GM21529 (cell line): ENCODE data around the gene GCFC2.
"Not testable (repeated sequence)": the region's sequence is repeated elsewhere in the genome, so short reads cannot be mapped to it uniquely, and the experiment has no call there.

Experiments
- ATAC-seq: cut with Tn5 transposase; IDR thresholded peaks from one replicate; pipeline ENCODE4 v1.9.1; 2021; ENCODE audit not compliant: unreplicated experiment

Gene GCFC2

GRCh38 chr2:75680402-75680801 lies 30.3 kb downstream of the GCFC2 start:
- ATAC-seq: no peak

- ATAC-seq: no peak
Measured at GRCh38 chr2:75679556-75679955, 31.2 kb downstream of the GCFC2 start.

GRCh38 chr2:75676464-75676863 lies 34.3 kb downstream of the GCFC2 start:
- no peak for ATAC-seq

GRCh38 chr2:75675908-75676307 lies 34.8 kb downstream of the GCFC2 start:
- no peak for ATAC-seq

DNA sequence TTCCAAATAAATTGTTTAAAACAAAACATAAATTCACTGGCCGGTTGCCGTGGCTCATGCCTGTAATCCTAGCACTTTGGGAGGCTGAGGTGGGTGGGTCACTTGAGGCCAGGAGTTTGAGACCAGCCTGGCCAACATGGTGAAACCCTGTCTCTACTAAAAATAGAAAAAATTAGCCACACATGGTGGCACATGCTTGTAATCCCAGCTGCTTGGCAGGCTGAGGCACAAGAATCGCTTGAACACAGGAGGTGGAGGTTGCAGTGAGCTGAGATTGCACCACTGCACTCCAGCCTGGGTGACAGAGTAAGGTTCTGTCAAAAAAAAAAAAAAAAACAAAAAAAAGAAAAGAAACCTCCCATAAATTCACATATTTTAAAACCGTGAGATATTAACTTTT lies 35.3 kb downstream of the GCFC2 start:
- ATAC-seq: not testable (repeated sequence)

DNA sequence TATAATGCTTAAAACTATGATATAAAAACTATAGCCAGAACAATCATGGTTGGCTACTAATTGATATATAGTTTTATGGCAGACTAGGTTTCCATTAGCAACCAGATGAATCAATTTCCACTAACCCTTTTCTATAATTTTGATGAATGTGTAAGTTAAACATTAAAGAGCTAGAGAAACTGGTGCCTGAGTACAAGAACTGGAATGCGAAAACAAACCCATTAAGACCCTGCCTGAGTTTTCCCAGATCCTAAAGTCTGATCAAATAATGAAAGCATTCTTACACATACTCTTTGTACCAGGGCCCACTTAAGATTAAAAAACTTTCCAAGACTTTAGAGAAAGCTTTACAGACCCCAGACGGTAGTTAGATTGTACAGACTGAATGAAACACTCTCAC lies 42.8 kb downstream of the GCFC2 start:
- no peak for ATAC-seq

- no peak for ATAC-seq
Measured at GRCh38 chr2:75666911-75667310, 43.8 kb downstream of the GCFC2 start.

GRCh38 chr2:75657798-75658197 lies 52.9 kb downstream of the GCFC2 start:
- ATAC-seq: no peak

DNA sequence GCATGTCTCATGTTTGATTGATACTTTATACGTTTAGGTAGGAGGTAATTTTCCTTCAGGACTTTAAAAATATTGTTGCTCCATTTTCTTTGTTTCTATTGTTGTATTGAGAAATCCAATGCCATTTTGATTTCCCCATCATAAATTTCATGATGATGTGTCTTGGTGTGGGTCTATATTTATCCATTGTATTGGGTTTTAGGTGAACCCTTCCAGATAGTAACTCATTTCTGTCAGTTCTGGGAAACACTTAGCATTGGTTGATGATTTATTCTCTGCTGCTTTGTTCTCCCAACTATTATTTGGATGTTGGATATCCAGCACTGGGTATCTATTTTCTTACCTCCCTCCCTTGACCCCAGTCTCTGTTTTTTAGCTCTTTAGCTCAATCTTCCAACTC lies 54.2 kb downstream of the GCFC2 start:
- ATAC-seq: no peak

DNA sequence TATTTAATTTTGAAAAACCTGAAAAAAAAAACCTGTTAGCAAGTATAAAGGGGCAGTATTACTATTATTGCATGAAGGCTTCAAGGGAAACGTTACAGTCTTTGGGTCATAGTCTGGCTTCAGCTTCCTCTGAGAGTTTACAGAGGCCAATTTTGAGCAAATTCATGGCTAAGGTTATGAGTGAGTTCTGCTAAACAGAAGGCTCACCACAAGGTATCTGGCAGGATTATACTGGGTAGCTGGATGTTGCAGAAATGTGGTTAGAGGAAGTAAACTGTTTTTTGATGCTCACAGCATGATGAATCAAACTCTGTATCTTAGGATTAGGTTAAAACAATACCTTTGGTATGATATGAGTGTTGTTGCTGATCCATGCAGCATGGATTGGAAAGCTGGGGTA lies 54.9 kb downstream of the GCFC2 start:
- no peak for ATAC-seq

DNA sequence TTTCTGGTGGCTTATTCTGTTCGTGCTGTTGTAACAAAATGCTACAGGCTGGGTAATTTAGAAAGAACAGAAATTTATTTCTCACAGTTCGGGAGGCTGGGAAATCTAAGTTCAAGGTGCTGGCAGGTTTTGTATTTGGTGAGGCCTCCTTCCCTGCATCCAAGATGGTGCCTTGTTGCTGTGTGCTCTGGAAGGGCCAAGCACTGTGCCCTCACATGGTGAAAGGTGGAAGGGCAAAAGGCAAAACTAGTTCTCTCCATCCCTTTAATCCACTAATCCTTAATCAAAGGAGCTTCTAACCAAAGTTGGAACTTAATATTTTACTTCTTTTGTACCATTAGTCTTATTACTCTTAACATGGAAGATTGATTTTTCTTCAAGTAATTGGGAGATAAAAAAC lies 56.7 kb downstream of the GCFC2 start:
- no peak for ATAC-seq

- ATAC-seq: no peak
Measured at GRCh38 chr2:75647771-75648170, 62.9 kb downstream of the GCFC2 start.

DNA sequence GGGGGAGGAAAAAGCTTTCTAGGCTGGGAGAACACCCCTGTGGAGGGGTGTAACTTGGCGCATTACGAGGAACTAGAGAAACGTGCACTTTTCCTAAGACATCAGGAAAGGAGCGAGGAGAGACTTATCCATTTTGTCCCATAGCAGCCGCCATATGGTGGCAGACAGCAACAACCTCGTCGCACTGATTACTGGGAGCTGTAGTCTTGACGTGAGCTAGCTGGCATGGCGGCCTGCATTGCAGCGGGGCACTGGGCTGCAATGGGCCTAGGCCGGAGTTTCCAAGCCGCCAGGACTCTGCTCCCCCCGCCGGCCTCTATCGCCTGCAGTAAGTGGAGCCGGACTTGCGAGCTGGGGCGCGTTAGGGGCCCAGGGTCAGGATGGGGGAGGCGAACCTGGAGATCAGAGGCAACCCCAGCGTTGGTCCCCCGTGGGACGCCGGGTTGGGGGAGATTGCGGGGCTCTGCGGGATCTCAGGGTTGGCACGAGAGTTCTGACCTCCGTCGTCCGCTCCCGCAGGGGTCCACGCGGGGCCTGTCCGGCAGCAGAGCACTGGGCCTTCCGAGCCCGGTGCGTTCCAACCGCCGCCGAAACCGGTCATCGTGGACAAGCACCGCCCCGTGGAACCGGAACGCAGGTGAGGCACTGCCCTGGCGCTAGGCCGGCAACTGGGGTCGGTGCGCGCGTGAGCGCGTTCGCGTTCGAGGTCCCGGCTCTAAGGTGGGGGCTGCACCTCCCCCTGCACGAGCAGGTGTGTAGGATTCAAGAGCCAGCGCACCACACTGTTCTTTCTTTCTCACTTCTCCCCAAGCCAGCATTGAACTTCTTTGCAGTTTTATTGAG lies 63.9 kb downstream of the GCFC2 start, which contains the start of gene MRPL19:
Gene MRPL19, plus strand, starts transcription at position 201 of the 843 bp plus-strand sequence. Its CDS starts 25 bp downstream, at position 226.
- ATAC-seq: peak; percentile 95

DNA sequence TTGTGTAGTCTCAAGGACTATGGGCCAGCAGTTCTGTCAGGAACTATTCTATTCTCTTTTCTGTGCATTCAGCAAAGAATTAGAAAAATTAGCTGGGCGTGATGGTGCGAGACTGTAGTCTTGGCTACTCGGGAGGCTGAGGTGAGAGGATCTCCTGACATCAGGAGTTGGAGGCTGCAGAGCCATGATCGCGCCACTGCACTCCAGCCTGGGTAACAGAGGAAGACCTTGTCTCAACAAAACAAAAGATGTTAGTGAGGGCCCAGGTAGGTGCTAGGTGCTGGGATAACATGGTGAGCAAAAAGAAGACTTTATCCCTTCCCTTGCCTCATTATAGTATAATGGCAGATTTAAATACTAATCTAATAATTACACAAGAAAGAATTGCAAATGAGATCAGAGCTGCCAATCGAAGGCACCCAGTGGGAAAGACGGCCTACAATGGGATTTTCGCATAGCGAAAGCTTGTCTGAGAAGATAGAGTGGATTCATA lies 64.6 kb downstream of the GCFC2 start:
- no peak for ATAC-seq

DNA sequence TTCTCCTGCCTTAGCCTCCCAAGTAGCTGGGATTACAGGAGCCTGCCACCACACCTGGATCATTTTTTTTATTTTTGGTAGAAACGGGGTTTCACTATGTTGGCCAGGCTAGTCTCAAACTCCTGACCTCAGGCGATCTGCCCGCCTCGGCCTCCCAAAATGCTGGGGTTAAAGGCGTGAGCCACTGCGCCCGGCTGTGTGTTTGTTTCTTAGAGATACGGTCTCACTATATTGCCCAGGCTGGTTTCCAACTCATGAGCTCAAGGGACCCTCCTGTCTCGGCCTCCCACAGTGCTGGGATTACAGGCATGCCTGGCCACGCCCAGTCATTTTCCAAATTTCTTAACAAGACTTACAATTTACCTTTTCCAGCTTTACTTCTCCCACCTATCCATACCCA lies 65.1 kb downstream of the GCFC2 start:
- ATAC-seq: no peak

DNA sequence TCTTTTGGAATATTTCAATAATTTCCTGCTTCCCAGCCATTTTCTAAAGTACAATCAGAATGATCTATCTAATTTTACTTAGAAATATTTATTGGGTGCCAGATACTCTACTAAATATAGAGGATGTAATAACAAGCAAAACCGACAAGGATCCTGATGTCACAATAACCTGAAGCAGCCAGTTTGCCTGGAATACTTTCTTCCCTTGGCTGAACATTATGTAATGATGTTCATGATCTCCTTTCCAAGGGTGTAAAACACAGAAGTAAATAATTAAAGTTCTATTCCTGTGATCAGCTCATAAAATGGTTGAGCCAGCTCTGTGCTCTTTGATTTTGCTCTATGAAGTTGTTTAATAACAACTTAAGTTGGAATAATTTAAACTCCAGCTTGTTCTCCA lies 66.7 kb downstream of the GCFC2 start:
- no peak for ATAC-seq

DNA sequence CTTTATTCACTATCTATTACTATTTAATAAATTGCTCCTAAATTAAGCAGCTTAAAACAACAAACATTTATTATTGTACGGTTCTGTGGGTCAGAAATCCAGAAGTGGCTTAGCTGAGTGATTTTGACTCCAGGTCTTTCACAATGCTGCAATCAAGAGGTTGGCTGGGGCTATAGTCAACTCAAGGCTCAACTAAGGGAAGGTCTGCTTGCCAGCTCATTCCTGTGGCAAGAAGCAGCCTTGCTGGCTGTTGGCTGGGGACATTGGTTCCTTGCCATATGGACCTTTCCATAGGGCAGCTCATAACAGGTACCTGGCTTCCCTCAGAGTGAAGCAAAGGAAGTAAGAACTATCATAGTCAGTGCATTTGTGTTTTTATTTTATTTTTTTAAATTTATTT lies 69.1 kb downstream of the GCFC2 start:
- no peak for ATAC-seq

DNA sequence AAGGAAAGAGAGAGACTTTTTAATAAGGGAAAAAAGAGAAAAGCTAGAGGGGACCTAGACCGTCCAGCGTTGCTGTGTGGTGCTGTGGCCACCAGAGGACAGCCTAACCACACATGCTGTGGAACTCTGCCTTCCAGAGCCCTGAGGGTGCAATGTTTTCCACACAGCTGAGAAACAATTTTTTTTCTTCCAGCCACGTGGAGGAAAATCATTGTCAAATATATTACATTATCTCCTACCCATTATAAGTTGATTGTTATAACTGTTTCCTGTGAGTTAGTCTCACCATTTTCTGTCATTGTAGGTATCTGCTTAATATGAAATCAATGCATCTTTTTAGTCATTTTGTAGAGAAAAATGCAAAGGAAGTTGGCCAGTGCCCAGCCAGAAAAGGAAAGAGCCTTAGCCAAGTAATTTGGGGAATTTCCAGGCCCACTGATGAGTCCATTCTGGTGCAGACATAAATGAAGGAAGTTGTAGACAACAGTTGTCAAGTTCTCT lies 70.0 kb downstream of the GCFC2 start:
- ATAC-seq: peak; percentile 97

- no peak for ATAC-seq
Measured at GRCh38 chr2:75637568-75637967, 73.1 kb downstream of the GCFC2 start.

DNA sequence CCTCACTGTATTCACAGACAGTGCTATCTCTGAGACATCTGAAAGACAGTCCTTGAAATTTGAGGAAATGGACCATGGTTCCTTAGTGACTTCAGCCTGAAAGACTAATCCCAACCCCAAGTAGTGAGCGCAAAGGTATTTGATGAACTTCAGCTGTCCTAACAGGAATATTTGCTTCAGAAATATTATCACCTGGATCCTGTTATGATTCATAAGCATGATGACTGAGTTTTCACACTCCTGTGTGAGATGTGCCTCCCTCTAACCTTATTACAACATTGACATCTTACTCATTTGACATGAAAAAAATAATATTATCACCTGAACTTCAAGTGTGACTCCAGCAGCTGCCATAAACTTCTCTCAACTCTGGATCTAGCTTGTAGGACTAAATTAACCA lies 75.8 kb downstream of the GCFC2 start:
- no peak for ATAC-seq

GRCh38 chr2:75633620-75634019 lies 77.1 kb downstream of the GCFC2 start:
- no peak for ATAC-seq

- ATAC-seq: no peak
Measured at GRCh38 chr2:75632813-75633212, 77.9 kb downstream of the GCFC2 start.
